Germinal center (tissue), 1 donor: ENCODE data around the gene SLC25A41.

Source experiments
- DNase-seq: peaks from one replicate; pipeline ENCODE4 v3.0.0; 2012; ENCODE audit warnings: mixed read lengths, low spot score

SLC25A41 gene

DNA sequence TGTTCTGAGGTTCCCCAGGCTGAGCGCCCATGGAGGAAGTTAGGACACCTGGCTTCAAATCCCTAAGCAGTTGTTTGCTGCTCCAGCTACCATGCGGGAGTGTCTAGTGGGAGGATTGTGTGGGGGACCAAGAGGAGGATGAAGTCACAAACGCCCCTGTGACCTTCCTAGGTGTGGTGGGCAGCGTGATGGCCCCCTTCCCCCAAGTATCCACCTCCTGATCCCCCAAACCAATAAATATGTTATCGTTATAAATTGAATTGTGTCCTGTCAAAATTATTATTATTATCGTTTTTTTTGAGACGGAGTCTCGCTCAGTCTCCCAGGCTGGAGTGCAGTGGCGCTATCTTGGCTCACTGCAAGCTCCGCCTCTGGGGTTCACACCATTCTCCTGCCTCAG is at the start of gene SLC25A41:
TSS of gene SLC25A41 (minus strand) at position 101 of the 400 bp plus-strand sequence. CDS start at position 31, 70 bp downstream.
- no peak for DNase-seq

DNA sequence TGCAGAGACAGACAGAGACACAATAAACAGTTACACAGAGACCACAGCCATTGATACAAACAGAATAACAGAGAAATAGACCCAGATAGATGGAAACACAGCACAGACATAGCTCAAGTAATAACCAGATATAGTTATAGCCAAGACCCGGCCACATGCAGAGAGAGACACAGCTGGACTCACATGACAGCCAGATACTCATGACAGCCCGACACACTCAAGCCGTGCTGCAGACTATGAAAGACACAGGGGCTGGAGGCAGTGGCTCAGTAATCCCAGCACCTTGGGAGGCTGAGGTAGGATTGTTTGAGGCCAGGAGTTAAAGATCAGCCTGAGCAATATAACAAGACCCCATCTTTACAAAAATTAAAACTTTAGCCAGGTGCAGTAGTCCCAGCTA is 49.7 kb upstream of the SLC25A41 start:
- DNase-seq: no peak

DNA sequence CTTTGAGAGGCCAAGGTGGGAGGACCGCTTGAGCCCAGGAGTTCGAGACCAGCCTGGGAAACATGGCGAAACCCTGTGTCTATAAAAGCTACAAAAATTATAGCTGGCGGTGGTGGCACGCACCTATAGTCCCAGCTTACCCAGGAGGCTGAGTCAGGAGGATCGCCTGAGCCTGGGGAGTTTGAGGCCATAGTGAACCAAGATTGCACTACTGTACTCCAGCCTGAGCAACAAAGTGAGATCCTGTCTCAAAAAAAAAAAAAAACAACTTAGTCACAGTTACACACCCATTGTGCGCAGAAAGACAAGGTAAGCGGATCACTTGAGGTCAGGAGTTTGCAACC is 48.8 kb upstream of the SLC25A41 start:
- no peak for DNase-seq

DNA sequence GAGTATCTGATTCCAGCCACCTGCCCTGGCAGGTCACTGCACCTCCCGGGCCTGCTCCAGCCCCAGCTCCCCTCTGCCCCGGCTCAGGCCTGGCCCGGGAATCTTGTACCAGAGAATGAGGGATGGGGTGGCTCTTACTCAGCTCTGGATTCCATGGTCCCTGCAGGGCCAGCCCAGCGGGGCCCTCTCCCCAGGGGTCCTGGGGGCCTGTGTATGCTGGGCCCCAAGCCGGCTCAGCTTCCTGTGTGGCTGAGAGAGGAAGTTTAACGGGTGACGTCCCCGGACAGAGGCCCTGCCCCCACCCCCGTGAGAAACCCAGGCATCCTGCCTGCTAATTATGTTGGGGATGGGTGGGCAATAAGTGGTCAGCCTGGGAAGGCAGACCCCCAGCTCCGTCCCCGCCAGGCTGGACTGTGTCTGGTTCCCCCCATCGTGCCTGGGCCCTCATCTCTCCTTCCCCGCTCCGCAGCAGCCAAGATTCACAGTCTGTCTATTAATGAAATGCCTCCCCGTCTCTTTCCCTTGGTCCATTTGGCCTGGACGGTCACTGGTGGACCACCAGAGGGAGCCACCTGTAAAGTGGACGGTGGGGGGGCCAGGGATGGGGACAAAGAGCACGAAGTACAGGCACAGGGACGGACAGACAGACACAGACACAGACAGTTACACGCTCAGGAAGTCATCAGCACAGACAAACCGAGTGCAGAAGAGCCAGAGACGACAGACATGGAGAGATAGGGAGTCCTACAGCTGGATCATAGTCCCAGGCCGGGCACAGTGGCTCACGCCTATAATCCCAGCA is 48.2 kb upstream of the SLC25A41 start, which contains the start of gene DENND1C:
TSS of gene DENND1C (minus strand) at position 247 of the 802 bp plus-strand sequence. CDS start at position 155, 92 bp downstream.
- peak; percentile 64 for DNase-seq

DNA sequence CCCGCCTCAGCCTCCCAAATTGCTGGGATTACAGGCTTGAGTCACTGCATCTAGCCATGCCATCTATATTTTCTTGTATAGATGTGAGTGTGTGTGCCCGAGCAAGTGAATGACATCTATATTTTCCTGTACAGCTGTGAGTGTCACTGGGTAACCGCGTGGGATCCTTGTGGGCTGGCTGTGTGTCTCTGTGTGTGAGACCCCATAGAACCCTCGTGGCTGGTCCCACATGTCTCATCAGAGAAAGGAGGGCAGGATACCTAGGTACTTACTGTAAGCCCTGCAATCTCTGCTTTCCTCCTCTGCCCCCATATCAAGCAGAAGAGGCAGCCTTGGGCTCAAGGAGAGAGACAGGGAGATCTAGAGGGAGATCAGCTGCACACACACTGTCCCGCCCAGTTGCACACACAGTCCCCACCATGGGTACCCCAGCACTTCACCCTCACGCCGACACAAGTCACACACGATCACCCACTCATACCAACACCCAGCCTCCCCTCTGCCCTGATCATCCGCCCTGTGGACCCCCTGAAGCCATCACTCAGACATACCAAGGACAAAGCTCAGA is 47.4 kb upstream of the SLC25A41 start:
- no peak for DNase-seq

DNA sequence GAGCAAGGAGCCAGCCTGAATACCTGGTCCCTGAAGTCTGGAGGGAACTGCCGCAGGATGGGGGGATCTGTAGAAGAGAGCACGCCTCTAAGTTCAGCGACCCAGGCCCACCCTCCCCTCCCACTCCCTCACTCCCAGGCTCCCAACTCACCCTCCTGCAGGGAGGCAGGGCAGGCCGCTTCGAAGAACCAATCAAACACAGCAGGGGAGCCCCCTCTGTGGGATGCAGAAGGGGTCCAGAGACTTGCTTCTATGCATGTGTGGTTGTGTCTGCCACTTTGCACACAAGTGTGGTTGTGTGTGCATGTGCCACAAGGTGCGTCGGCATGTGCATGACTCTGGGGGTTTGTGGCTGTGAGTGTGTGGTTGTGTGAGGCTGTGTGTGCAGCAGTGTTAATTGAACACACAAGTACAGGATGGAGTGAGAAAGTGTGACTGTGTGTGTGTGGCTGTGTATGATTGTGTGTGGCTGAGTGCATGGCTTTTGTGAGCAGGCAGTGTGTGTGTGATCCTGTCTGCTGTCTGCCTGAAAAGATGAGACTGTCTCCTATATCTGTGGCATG is 46.4 kb upstream of the SLC25A41 start:
- no peak for DNase-seq

DNA sequence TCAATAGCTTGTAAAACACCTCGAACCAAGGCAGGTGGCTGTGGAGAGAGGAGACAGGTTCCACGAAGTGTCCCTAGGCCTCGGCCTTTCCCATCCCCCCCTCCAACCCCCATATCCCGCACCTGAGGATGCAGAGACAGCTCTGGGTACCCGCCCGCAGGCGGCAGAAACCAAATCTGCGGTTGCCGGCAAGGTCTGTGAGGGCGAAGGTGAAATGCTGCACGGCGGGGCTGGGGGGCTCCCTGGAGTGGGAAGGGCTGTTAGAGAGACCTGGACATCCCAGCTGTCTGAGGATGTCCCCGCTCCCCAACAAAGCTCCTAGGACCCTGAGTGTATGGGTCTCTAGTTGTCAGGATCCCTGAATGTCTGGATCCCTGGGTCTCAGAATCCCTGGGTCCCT is 45.3 kb upstream of the SLC25A41 start:
- DNase-seq: no peak

DNA sequence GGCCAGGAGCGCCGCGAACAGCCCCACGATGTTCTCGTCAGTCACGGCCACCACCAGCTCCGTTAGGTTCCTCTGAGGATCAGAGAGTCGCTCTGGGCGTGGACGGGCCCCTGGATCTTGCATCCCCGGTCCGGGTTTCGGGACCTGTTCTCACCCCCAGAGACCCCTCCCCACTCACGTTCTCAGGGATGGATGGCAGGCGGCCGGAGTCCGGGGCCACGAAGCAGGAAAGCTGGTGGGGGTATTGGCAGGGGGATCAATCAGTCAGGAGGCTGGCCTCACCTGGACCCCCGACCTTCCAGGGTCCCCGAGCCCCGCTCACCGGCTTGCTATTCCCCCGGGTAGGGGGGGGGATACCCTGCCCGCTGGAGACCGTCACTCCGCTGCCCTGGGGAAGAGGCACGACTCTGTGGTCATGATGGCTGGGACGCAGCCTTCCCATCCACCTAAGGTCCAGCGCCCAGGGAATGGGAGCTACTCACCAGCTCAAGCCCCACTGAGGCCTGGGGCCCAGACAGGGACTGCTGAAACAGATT is 43.4 kb upstream of the SLC25A41 start:
- DNase-seq: no peak

DNA sequence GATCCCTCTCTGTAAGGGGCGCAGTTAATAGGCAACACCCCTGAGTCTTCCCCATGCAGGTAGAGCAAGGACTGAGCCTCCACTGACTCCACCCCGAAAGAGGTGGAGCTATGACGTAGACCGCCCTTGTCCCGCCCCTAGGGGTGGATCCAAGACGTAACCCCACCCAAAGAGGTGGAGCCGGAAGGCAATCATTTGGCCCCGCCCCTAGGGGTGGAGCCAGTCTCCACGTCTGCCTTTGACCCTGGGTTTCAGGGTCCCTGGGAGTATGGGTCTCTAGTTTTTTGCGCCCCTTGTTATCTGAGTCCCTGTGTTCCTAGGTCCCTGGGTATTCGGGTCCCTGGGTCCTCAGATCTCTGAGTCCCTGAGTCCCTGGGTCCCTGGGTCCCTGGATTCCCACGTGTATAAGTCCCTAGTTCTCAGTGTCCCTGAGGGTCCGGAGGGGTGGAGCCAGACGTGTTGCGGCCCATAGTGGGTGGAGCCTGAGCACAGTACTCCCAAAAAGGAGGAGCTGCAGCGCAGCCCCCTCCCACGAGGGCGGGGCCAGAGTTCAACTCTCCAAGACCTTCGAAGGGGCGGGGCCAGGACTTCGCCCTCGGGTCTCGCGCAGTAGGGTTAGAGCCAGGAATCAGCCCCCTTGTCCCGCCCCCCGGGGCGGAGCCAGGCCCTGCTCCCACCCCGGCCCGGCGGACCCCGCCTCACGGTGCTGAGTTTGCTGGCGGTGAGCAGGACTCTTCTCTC is 42.8 kb upstream of the SLC25A41 start:
- DNase-seq: peak; percentile 59

DNA sequence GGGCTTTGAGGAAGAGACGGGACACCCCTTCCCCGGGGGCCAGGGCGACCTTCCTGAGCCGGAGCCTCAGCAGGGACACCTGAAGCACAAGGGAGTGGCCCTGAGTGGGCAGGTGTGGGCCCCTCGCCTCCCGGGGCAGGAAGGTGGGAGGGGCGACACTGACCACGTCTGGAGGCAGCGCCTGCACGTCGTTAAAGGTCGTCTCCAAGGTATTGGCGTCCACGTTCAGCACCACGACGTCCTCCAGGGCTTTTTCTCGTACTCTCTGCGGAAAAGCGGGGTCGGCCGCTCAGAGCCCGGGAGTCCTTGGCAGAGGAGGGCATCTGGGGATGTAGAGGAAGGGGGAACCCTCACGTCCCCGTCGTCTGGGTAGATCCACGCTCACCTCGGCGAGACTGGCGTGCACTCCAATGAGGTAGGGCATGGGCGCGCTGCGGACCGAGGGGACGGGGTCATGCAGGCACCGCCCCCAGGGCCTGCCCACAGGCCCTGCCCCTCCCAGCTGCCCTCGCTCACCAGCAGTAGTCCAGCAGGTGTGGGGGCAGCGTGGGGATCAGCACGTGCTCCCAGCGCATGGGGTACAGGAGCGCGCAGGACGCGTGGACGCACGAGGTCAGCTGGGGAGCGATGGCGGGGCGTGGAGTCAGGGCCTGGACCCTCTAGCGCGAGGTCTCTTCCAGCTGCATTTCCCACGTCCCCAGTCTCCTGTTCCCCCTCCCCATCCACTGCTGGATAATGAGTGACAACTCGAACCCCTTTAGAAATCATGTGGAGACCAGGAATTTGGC is 42.0 kb upstream of the SLC25A41 start:
- no peak for DNase-seq

DNA sequence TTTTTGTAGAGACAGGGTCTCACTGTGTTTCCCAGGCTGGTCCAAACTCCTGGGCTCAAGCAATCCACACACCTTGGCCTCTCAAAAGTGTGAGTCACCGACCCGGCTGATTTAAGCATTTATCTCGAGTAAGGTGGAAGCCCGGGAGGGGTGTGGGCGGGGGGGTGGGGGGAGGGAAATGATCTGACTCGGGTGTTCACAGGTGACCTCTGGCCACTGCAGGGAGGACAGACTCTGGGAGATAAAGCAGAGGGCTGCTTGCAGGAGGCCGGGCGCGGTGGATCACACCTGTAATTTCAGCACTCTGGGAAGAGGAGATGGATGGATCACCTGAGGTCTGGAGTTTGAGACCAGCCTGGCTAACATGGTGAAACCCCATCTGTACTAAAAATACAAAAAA is 40.1 kb upstream of the SLC25A41 start:
- DNase-seq: no peak

DNA sequence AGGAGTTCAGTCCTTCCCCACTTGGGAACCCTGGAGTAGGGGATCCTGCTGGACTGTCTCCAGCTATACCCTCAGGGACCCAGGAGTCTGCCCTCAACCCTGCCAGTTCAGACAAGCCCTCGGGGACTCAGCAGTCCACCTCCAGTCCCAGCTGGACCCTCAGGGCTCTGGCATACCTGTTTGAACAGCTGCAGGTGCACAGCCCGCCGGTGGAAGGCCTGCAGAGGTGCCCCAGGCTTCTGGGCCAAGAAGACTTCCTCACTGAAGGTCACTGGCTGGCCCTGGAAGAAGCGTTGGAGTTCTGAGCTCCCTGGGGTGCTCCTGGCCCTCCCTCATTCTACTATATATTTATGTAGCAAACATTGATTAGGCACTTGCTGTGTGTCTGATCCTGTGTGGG is 39.1 kb upstream of the SLC25A41 start:
- no peak for DNase-seq

DNA sequence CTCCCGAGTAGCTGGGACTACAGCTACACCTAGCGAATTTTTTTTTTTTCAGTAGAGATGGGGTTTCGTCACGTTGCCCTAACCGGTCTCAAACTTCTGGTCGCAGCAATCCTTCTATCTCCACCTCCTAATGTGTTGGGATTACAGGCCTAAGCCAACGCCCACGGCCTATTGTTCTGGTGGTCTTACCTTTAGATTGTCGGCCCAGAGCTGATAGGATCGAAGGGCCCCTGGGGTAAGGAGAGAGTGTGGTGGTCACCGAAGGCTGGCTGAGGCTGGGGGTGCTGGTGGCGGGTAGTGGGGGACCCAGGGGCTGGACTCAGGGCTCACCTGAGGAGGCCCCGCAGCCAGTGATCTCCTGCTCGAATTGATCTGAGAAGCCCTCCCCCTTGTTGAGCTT is 37.5 kb upstream of the SLC25A41 start:
- no peak for DNase-seq

DNA sequence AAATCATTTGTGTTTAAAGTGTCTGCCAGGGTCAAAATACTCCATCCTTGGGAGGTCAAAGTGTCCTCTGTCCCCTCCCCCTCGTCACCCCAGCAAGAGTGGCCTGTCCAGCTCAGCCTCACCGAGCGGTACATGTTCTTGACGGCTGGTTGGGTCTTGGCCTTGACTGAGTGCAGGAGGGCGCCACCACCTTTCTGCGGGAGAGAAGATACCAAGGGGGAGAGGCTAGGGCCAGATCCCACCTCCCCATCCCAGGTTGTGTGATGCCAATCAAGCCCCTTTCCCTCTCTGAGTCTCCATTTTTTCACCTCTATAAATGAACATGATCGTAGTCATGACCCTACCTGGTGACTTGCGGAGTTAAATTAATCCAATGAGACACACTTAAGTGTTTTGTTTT is 36.6 kb upstream of the SLC25A41 start:
- DNase-seq: no peak

DNA sequence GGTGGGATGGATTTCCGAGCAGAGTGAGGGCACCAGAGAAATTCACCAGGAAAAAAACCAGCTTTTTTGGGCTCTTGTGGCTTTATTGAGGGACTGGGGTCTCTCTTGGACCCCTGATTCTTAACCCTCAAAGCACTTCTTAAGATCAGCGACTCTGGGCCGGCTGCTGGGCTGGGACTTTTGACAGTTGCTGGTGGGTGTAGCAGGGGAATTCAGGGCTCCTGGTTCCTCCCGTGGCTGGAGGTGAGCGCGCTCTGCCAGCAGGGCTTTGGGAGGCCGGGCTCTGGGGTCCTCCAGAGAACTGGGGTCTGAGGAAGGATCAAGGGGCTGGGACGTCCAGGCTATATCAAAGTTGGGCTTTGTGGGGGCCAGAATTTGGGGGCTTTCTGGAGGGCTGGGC is 33.8 kb upstream of the SLC25A41 start:
- no peak for DNase-seq

DNA sequence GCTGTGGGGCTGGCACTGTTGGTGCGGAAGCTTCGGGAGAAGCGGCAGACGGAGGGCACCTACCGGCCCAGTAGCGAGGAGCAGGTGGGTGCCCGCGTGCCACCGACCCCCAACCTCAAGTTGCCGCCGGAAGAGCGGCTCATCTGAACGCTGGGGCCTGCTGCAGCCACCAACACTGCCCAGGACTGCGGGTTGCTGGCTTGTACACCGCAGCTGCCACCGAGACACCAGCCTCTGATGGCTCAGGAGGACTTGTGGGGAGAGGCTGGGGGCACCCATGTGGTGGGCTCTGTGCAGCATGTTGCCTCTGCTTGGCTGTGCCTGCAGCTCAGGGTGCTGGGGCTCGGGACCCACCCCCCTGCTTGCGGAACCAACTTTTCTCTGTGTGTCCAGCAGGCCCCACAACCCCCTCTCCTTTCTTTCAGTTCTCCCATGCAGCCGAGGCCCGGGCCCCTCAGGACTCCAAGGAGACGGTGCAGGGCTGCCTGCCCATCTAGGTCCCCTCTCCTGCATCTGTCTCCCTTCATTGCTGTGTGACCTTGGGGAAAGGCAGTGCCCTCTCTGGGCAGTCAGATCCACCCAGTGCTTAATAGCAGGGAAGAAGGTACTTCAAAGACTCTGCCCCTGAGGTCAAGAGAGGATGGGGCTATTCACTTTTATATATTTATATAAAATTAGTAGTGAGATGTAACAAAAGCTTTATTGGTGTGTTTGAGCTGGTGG is 33.1 kb upstream of the SLC25A41 start:
- no peak for DNase-seq

DNA sequence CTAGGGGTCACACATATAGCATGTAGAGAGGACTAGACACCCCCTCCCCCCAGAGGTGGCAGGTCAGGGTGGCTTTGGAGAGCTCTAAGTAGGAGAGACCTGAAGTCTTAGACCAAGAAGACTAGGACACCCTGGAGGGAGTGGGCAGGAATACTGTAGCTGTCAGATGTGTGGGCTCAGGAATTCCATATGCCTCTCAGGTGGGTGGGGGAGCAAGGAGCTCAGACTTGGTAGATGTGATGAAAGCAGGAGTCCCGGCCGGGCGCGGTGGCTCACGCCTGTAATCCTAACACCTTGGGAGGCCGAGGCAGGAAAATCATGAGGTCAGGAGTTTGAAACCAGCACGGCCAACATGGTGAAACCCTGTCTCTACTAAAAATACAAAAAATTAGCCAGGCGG is 32.1 kb upstream of the SLC25A41 start:
- no peak for DNase-seq

DNA sequence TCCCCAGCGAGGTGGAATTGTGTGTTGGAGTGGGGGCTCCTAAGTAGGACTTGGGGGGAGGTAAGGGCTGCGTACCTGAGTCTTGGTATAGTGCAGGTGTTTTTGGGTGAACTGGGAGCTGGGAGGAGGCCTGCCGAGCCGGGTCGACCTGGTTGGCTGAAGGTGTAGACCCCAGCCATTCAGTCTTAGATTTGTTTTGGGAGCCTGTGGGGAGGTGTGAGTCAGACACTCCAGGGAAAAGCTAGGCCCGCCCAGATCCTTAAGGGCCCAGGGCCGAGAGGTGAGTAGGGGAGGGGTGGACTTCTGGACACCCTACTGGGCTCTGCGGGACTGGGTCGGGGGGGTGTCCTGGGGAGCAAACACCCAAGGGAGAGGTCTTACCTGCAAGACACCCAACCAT is 31.4 kb upstream of the SLC25A41 start:
- no peak for DNase-seq

DNA sequence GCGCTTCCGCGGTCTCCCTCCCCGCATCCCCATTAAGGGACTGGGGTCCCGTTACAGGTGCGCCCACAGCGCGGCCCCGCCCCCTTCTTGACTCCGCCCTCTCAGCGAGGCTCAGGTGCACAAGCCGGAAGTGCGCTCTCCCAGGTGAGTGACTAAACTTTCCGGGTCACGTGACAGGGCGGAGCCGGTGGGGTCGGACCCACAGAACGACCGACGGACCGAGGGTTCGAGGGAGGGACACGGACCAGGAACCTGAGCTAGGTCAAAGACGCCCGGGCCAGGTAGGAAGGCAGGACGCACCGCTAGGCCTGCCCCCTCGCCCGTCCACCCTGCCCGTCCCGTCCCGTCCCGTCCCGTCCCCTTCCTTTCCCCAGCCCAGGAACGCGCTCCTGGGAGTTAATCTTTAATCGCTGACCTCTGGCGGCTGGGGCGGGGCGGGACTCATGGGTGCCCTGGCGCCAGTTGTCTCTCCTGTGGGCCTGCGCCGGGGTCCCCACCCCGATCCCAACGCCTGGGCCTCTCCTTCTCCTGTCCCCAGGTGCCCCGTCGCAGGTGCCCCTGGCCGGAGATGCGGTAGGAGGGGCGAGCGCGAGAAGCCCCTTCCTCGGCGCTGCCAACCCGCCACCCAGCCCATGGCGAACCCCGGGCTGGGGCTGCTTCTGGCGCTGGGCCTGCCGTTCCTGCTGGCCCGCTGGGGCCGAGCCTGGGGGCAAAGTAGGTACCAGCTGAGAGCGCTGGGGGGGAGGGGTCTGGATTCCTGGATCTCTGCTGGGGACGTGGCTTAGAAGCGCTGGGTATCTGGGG is 30.7 kb upstream of the SLC25A41 start, which contains the start of gene CRB3:
TSS of gene CRB3 (plus strand) at position 202 of the 804 bp plus-strand sequence. CDS start at position 633, 431 bp downstream.
- DNase-seq: no peak
